ENCODE data around the gene HSP90AB1.
A peak's percentile ranks its signal among the peaks of the same experiment; 100 is the strongest.

The HSP90AB1 gene

DNA sequence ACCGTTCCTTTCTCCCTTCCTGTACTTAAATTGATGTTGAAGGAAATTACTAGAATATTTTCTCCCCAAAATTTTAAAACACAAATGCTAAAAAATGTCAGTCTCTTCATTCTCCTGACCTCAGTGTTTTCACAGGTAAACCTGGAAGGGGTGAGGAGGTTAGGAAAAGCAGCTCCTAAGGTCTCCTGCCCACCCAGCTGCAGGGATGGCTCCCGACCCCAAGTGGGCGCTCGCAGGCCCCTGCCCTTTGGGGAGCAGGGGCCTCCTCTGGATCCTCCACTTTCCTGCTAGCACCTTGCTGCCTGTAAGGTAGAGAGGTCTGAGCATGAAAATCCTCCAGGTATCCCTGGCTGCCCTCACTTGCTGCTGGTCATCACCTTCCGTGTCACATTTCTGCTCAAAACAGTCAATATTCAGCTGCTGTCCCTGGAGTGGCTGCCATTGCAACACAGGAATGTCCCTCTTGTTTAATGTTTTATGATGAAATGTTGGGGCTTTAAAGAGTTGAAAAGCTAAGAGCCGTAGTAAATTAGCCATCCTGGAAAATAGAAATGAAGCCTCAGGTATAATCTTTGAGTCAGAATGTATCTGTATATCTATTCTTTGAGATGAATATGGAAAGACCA lies 10.9 kb upstream of the HSP90AB1 start:
- DNase-seq: no peak

GRCh38 chr6:44237021-44237812 lies 9.7 kb upstream of the HSP90AB1 start:
- no peak for DNase-seq

- peak; percentile 61 for DNase-seq
Measured at GRCh38 chr6:44237813-44238433, 9.0 kb upstream of the HSP90AB1 start.

DNA sequence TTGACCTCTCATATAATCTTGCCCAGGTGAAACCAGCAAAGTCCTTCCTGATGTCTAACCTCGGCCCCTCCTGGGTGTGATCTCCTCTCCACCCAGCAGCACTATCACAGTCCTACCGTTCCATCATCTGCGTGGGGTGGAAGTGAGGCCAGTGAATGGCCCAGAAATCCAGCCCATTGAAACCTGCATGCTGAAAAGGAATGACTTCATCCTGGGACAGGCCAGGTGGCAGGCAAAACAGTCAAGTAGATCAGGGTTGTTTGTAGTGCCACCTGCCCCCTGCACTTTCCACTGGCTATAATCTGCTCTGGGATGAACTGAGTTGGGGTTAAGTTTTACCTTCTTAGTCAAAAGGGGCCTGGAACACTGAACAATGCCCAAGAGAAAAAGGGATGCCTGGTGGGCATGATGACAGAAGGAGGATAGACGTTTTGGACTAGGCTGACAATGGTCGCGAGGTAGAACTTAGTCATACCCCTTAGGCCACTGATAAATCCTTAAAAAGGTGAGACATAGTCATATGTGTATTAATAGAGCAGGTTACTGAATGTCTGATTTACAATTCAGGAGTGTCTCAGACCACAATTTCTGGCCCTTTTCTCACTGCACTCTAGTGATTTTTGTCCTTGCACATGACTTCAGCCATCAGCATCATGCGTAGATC lies 8.1 kb upstream of the HSP90AB1 start:
- no peak for DNase-seq

GRCh38 chr6:44243345-44243744 lies 3.6 kb upstream of the HSP90AB1 start:
- DNase-seq: no peak

- no peak for DNase-seq
Measured at GRCh38 chr6:44245391-44245911, 1.4 kb upstream of the HSP90AB1 start.

- peak; percentile 49 for DNase-seq
Measured at GRCh38 chr6:44245912-44246662, 814 bp upstream of the HSP90AB1 start.

DNA sequence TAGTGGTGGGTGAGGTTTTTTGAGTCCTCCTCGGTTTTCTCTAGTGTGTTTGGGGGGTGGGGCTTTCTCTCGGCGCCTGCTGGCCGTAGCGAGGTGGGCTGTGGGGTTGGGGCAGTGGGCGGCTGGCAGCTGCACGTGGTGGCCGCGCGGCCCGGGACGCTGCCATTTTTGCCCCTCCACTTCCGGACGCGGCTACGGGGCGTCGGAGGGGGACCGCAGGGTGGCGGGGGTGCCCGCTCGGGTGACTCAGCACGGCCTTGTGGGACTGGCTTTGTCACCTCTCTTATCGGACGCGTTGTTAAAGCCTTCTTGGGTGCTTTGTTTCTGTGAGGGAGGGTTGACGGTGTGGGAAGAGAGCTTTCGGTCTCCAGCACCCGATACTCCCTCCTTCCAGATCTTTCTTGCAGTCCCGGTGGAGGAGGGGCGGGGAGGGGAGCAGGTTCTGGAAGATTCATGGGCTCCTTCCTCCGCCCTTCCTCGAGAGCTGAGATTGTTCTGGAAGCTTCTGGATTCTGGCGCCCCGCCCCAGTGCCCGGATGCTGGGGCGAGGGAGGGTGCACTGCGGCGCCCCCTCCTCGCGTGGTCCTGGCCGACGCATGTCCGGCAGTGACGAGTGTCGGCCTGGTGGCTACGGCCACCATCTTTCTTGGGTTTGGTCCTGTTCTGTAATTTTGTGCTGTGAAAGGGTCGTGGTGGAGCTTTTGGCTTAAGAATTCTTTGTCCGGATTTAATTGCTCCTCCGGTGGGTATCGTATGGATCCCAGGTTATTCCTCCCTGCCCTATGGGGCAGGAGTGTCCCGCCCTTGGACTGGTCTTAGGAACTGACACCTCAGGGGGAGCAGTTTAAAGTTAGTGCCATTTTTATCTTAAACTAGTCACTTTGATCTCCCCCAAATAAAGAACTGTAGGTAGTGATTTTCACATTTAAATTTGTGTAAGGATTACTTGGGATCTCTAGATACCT lies 719 bp downstream of the HSP90AB1 start:
- no peak for DNase-seq

DNA sequence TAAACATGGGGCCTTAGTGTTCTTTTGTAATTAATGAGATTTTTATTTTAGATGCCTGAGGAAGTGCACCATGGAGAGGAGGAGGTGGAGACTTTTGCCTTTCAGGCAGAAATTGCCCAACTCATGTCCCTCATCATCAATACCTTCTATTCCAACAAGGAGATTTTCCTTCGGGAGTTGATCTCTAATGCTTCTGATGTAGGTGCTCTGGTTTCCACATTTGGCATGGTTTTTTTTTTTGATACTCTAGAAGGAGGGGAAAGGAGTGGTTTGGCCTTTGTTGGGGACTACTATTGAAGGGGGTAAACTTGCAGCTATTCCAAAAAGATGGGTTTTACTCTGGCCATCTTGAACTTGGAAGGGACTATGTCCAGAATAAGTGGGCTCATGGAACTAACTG lies 1.7 kb downstream of the HSP90AB1 start:
- no peak for DNase-seq

DNA sequence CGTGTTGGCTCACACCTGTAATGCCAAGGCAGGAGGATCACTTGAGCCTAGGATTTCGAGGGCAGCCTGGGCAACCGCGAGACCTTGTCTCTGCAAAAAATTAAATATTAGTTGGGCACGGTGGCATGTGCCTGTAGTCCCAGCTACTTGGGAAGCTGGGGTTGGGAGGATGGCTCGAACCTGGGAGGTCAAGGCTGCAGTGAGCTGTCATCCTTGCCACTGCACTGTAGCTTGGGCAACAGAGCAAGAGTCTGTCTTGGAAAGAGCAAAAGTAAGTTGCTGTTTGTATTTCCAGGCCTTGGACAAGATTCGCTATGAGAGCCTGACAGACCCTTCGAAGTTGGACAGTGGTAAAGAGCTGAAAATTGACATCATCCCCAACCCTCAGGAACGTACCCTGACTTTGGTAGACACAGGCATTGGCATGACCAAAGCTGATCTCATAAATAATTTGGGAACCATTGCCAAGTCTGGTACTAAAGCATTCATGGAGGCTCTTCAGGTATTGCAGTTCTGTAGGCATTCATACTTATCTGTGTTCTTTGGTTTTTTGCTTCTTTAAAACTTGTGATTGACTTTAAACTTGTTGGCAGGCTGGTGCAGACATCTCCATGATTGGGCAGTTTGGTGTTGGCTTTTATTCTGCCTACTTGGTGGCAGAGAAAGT lies 2.3 kb downstream of the HSP90AB1 start:
- no peak for DNase-seq

- DNase-seq: no peak
Measured at GRCh38 chr6:44250067-44250717, 3.3 kb downstream of the HSP90AB1 start.

DNA sequence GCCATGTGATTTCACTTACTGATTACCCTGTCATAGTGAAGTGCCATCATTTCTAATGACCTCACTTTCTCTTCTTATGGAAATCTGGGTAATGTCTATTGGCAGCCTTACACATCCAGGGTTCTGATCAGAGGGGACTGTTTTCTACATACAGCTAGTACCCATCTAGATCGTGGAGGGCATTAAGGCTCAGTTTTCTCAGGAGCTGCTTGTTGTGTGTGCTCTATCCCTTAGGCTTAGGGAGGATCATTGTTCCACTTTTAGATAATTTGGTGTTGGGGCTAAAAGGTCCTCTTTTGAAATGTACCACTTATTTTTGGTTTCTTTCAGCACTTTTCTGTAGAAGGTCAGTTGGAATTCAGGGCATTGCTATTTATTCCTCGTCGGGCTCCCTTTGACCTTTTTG lies 3.8 kb downstream of the HSP90AB1 start:
- no peak for DNase-seq

- no peak for DNase-seq
Measured at GRCh38 chr6:44251576-44252524, 4.9 kb downstream of the HSP90AB1 start.

GRCh38 chr6:44253307-44254101 lies 6.6 kb downstream of the HSP90AB1 start:
- no peak for DNase-seq

DNA sequence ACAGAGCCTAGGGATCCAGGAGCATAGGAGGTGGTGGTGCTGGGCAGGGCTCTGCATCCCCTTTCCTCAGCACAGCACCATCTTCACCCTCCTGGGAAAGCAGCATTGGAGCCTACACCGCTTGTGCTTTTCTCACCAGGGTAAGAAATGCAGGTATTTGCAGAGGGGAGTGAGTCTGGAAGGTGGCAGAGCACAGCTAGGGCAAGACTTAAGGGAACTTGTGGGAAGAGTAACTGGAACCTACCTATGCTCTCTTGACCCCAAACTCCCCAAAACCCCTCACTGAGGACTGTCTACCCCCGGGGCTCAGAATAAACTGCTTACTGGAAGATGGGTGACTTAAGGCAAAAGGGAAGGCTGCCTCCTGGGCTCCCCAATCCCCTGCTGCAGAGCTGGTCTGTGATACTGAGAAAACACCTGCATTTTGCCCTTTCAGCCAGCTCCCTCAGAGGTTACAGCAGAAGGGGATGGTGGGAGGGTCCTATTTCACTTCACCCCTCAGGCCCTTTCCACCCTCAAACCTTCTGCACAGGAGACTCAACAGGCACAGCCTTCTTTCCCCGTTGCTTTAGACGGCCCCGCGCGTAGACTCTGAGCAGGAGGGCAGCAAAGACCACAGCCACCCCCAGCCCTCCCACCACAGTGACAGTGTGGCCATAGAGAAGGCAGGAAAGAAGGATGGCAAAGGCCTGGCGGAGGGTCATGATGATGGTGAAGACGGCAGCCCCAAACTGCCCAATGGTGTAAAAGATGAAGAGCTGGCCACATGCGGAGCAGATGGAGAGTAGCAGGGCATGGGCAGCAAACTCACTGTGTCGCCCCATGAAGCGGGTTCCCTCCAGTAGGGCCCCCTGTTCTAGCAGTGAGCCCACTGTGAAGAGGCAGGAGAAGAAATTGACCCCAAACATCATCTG lies 7.5 kb downstream of the HSP90AB1 start:
- DNase-seq: no peak

GRCh38 chr6:44255105-44255808 lies 8.4 kb downstream of the HSP90AB1 start:
- no peak for DNase-seq
